Measurements from ENCODE around the gene DLX1. TPM values are rescaled to one million over a fixed set of nuclear protein-coding genes. Genes with fewer than 3 reads are reported as not detected.
"Not testable (repeated sequence)": the region's sequence is repeated elsewhere in the genome, so short reads cannot be mapped to it uniquely, and the experiment has no call there.

DLX1 gene
- total RNA-seq, 1 donor from 2014 or later: 10.0 TPM

DNA sequence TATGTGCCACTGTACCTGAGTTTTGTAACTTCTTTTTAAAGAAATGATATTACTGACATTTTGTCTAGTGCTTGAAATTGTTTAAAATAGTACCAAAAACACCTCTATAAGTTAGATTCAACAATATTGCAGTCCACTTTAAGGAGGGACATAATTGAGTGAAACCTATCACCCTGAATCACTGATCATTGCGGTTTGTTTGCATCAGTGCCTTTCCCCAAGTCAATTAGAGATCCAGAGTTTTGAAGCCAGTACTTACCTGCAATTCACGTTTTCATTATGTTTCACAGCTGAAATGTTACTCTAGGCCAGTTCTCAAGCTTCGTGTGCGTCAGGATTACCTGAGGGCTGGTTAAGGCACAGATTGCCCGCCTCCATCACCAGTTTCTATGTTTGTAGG, 26.6 kb upstream of the DLX1 start:
- no peak for TF ChIP-seq CTCF (conservative IDR thresholded peaks at IDR 0.05)
- Mint-ChIP-seq H3K36me3 (no peaks in the 10 kb centered on the region), H3K9me3 (no peaks in the 10 kb centered on the region), H3K4me1 (ENCODE audit: unreplicated experiment) (peaks cover 7% of the 10 kb centered on the region), H3K27me3 (peaks cover 48% of the 10 kb centered on the region), H3K27ac (no peak overlapping the region), H3K4me3 (no peak overlapping the region)
- no peak for DNase-seq (ENCODE audit: extremely low spot score, unreplicated experiment)

DNA sequence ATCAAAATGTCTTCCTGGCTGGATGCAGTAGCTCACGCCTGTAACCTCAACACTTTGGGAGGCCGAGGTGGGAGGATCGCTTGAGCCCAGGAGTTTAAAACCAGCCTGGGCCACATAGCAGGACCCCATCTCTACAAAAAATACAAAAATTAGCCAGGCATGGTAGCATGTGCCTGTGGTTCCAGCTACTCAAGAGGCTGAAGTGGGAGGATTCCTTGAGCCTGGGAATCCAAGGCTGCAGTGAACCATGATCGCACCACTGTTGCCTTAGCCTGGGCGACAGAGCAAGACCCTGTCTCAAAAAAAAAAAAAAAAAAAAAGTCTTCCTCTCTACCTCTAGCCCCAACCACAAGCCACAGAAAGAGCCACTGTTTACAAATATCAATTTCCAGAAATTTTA, 25.2 kb upstream of the DLX1 start:
- H3K27me3 Mint-ChIP-seq: peaks cover 50% of the 10 kb centered on the region
- not testable (repeated sequence) for H3K4me3 Mint-ChIP-seq; DNase-seq (ENCODE audit: extremely low spot score, unreplicated experiment); H3K4me1 Mint-ChIP-seq (ENCODE audit: unreplicated experiment); H3K36me3 Mint-ChIP-seq; H3K27ac Mint-ChIP-seq; H3K9me3 Mint-ChIP-seq

DNA sequence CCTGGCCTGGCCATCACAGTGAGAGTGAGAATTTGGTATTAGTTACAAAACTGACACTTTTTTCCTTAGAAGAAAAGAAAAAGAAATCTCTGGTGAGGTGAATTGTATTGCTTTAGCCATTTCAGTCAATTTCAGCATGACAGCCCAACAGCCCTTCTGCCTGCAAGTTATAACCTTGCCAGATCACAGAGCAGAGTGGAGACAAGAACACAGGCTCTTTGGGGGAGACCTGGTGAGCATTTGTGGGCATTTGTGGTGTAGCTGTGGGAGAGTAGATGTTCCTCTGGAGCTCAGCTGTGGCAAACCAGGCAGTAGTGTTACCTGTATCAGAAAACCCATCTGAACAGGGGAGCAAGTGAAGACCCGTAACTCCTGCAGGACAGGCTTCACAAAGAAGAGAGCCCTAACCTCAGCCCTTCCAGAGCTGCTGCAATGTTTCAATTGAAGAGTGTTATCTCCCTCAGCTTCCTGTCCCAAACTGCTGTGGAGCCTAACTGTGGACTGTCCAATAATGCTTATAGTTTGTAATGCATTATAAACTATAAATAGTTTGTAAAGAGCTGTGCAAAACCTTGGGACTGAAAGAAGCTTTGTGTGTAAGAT, 22.8 kb upstream of the DLX1 start:
- H3K27ac Mint-ChIP-seq: no peak overlapping the region
- DNase-seq (ENCODE audit: extremely low spot score, unreplicated experiment): no peak
- H3K9me3 Mint-ChIP-seq: no peaks in the 10 kb centered on the region
- H3K4me3 Mint-ChIP-seq: no peak overlapping the region
- peaks cover 3% of the 10 kb centered on the region for H3K36me3 Mint-ChIP-seq
- peaks cover 50% of the 10 kb centered on the region for H3K27me3 Mint-ChIP-seq
- peaks cover 8% of the 10 kb centered on the region for H3K4me1 Mint-ChIP-seq (ENCODE audit: unreplicated experiment)
- TF ChIP-seq CTCF (conservative IDR thresholded peaks at IDR 0.05): no peak

DNA sequence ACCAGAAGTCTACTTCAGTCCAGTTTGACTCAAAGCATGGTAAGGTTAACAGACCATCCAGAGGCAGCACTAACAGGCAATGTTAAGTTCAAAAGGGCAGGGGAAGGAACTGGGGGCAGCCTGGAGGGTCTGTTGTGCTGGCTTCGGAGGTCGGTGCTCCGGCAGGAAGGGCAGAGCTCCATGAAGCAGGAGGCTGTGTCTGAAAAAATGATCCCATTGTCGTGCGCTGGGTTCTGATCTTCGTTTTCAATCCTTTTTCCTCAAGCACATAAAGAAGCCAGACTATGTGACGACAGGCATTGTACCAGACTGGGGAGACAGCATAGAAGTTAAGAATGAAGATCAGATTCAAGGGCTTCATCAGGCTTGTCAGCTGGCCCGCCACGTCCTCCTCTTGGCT, 21.9 kb upstream of the DLX1 start:
- Mint-ChIP-seq H3K27me3 (peaks cover 47% of the 10 kb centered on the region), H3K4me1 (ENCODE audit: unreplicated experiment) (peaks cover 8% of the 10 kb centered on the region), H3K9me3 (no peaks in the 10 kb centered on the region), H3K27ac (no peak overlapping the region), H3K36me3 (peaks cover 3% of the 10 kb centered on the region), H3K4me3 (no peak overlapping the region)
- no peak for TF ChIP-seq CTCF (conservative IDR thresholded peaks at IDR 0.05)
- DNase-seq (ENCODE audit: extremely low spot score, unreplicated experiment): no peak

DNA sequence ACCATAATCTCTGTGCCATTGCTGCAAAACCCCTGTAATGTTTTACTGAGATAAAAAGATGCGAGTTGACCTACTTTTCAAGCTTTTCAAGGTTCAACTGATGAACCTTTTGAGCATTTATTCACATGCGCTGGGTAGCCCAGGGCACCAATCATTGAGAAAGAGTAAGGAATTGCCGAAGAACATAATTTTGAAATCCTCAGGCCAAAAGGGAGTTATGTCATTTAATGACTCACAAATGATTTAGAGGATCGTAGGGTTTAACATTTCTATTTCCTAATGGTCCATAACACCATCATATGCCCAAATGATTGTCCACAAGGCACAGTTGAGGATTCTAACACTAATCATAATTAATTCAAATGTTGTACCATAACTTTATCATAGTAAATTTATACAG, 20.2 kb upstream of the DLX1 start:
- Mint-ChIP-seq H3K27ac (no peak overlapping the region), H3K36me3 (peaks cover 3% of the 10 kb centered on the region), H3K4me1 (ENCODE audit: unreplicated experiment) (peaks cover 8% of the 10 kb centered on the region)

GRCh38 chr2:172066394-172066886, 18.9 kb upstream of the DLX1 start:
- peaks cover 56% of the 10 kb centered on the region for H3K27me3 Mint-ChIP-seq
- H3K36me3 Mint-ChIP-seq: peaks cover 3% of the 10 kb centered on the region
- peaks cover 12% of the 10 kb centered on the region for H3K4me1 Mint-ChIP-seq (ENCODE audit: unreplicated experiment)
- no peaks in the 10 kb centered on the region for H3K9me3 Mint-ChIP-seq
- H3K27ac Mint-ChIP-seq: no peak overlapping the region
- no peak for TF ChIP-seq CTCF (conservative IDR thresholded peaks at IDR 0.05)
- H3K4me3 Mint-ChIP-seq: no peak overlapping the region
- DNase-seq (ENCODE audit: extremely low spot score, unreplicated experiment): no peak

More for the DNA sequence above, 20.2 kb upstream of the DLX1 start:
- DNase-seq (ENCODE audit: extremely low spot score, unreplicated experiment): no peak
- Mint-ChIP-seq H3K27me3 (peaks cover 56% of the 10 kb centered on the region), H3K4me3 (no peak overlapping the region), H3K9me3 (no peaks in the 10 kb centered on the region)
- no peak for TF ChIP-seq CTCF (conservative IDR thresholded peaks at IDR 0.05)

DNA sequence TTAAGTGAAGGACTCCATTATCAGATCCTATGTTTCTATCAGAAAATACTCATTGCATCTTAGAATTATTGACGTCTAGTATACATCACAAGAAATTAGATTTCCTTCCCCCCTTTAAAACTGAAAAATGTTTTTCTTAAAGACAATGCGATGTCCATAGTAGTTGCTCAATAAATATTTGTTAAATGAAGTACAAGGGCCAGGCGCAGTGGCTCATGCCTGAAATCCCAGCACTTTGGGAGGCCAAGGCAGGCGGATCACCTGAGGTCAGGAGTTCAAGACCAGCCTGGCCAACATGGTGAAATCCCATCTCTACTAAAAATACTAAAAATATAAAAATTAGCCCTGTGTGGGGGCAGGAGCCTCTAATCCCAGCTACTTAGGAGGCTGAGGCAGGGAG, 17.4 kb upstream of the DLX1 start:
- not testable (repeated sequence) for DNase-seq (ENCODE audit: extremely low spot score, unreplicated experiment); H3K27ac Mint-ChIP-seq; H3K36me3 Mint-ChIP-seq; H3K9me3 Mint-ChIP-seq; H3K4me3 Mint-ChIP-seq
- Mint-ChIP-seq H3K27me3 (peaks cover 59% of the 10 kb centered on the region), H3K4me1 (ENCODE audit: unreplicated experiment) (peaks cover 26% of the 10 kb centered on the region)

Data from type B pancreatic cell (in vitro differentiated cells).